PC-9 (cell line): ENCODE results near the gene LRRC37B. TPM values are rescaled to one million over a fixed set of nuclear protein-coding genes. Genes with fewer than 3 reads are reported as not detected.
"Not testable (repeated sequence)": the region's sequence is repeated elsewhere in the genome, so short reads cannot be mapped to it uniquely, and the experiment has no call there.

Experiments
- BruUV-seq: library from RNA; stranded (reverse); fragments of 400-500 nt; replicated peaks from 2 replicates; lab custom pipeline; 2021; lab: Mats Ljungman, UMichigan
- CTCF ChIA-PET: fragments of 300-600 bp; sonication (Branson Sonifier 250); formaldehyde crosslinking; loops from one replicate; lab custom pipeline; 2022; ENCODE audit warnings: antibody characterized with exemption; lab: Charles Lee
- POLR2A ChIA-PET: fragments of 300-600 bp; sonication (Branson Sonifier 250); formaldehyde crosslinking; loops from one replicate; lab custom pipeline; 2022; ENCODE audit warnings: antibody characterized with exemption; ENCODE audit not compliant: unreplicated experiment; lab: Charles Lee
- DNase-seq, 2 experiments: peaks; one replicate each; pipeline versions ENCODE4 v3.0.0 to v3.0.0-alpha.2; 2015 to 2022; ENCODE audit warnings: mixed read lengths in 1 of 2
- H2AFZ ChIP-seq: fragments of 200-600 bp; sonication (generic); 2 replicates; pipeline ENCODE4 v1.8.1; 2017; ENCODE audit warnings: antibody characterized with exemption
- H3F3A ChIP-seq: fragments of 200-600 bp; sonication (generic); 2 replicates; pipeline ENCODE4 v1.8.1; 2017; ENCODE audit warnings: antibody characterized with exemption, mild to moderate bottlenecking, low read depth; ENCODE audit not compliant: insufficient read depth
- H3K27ac ChIP-seq: fragments of 200-600 bp; sonication (generic); 2 replicates; pipeline ENCODE4 v1.6.1; 2016; ENCODE audit warnings: mixed run types
- H3K27me3 ChIP-seq: fragments of 200-600 bp; sonication (generic); 2 replicates; pipeline ENCODE4 v1.6.1; 2016; ENCODE audit warnings: low read depth, mixed run types; ENCODE audit not compliant: insufficient read depth
- H3K36me3 ChIP-seq: fragments of 200-600 bp; sonication (generic); 2 replicates; pipeline ENCODE4 v1.6.1; 2016; ENCODE audit warnings: low read depth, mixed run types
- H3K4me1 ChIP-seq: fragments of 200-600 bp; sonication (generic); replicated peaks from 2 replicates; pipeline ENCODE4 v1.6.1; 2016; ENCODE audit warnings: mixed run types; ENCODE audit not compliant: insufficient read depth
- H3K4me2 ChIP-seq: fragments of 200-600 bp; sonication (generic); 2 replicates; pipeline ENCODE4 v1.6.1; 2017; ENCODE audit warnings: mixed run types
- H3K4me3 ChIP-seq: fragments of 200-600 bp; sonication (generic); 2 replicates; pipeline ENCODE4 v1.6.1; 2016; ENCODE audit warnings: mixed run types
- H3K79me2 ChIP-seq: fragments of 200-600 bp; sonication (generic); 2 replicates; pipeline ENCODE4 v1.6.1; 2017; ENCODE audit warnings: low read depth, mixed run types
- H3K9me2 ChIP-seq: fragments of 200-600 bp; sonication (generic); 2 replicates; pipeline ENCODE4 v1.8.1; 2017; ENCODE audit warnings: mild to moderate bottlenecking; ENCODE audit not compliant: insufficient read depth
- H3K9me3 ChIP-seq: fragments of 200-600 bp; sonication (generic); 2 replicates; pipeline ENCODE4 v1.8.1; 2016; ENCODE audit warnings: low read depth; ENCODE audit not compliant: insufficient read depth
- H4K20me1 ChIP-seq: fragments of 200-600 bp; sonication (generic); 2 replicates; pipeline ENCODE4 v1.8.1; 2017; ENCODE audit not compliant: insufficient read depth
- EZH2 ChIP-seq: fragments of 200-600 bp; sonication (generic); IDR thresholded peaks from 2 replicates; pipeline ENCODE4 v1.8.0; 2017; ENCODE audit warnings: antibody characterized with exemption, low read depth
- intact Hi-C: fragments of 100-400 bp; cut with micrococcal nuclease; formaldehyde crosslinking; loops from one replicate; pipeline ENCODE4 v1.10.0; 2022; ENCODE audit not compliant: unreplicated experiment
- total RNA-seq: library from RNA; stranded (reverse); gene quantifications from 2 replicates; pipeline ENCODE4 v1.2.3, GENCODE V29; 2021
- TF ChIP-seq, protein P1 (sequence below): fragments of 200-600 bp; sonication (generic); conservative IDR thresholded peaks from 2 replicates; pipeline ENCODE4 v1.6.1; 2017; ENCODE audit warnings: mixed run types, antibody characterized with exemption, mild to moderate bottlenecking, moderate library complexity

The LRRC37B gene
- total RNA-seq, 1 experiment from 2014 or later, result 13.8 TPM

DNA sequence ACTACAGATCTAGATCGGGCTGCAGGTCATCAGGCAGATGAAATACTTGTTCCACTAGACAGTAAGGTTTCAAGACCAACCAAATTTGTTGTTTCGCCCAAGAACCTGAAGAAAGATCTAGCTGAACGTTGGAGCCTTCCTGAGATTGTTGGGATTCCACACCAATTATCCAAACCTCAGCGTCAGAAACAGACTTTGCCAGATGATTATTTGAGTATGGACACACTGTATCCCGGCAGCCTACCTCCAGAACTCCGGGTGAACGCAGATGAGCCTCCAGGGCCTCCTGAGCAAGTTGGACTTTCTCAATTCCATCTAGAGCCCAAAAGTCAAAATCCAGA, 14.4 kb downstream of the LRRC37B start:
- H3K79me2 ChIP-seq, result no peaks in the 10 kb centered on the region
- no peak overlapping the region for H2AFZ ChIP-seq
- no peaks in the 10 kb centered on the region for H3K36me3 ChIP-seq
- H3K9me3 ChIP-seq, result no peaks in the 10 kb centered on the region
- ChIA-PET CTCF (no interaction called here), POLR2A (no interaction called here)
- H3K4me2 ChIP-seq, result no peak overlapping the region
- intact Hi-C loops, result no loop called here
- no peak overlapping the region for H3K4me3 ChIP-seq
- no peaks in the 10 kb centered on the region for H3K9me2 ChIP-seq
- H3K27me3 ChIP-seq, result no peaks in the 10 kb centered on the region
- no peak overlapping the region for H3K27ac ChIP-seq
- no peaks in the 10 kb centered on the region for H3K4me1 ChIP-seq
- H3F3A ChIP-seq, result no peaks in the 10 kb centered on the region
- TF ChIP-seq, protein P1, sequence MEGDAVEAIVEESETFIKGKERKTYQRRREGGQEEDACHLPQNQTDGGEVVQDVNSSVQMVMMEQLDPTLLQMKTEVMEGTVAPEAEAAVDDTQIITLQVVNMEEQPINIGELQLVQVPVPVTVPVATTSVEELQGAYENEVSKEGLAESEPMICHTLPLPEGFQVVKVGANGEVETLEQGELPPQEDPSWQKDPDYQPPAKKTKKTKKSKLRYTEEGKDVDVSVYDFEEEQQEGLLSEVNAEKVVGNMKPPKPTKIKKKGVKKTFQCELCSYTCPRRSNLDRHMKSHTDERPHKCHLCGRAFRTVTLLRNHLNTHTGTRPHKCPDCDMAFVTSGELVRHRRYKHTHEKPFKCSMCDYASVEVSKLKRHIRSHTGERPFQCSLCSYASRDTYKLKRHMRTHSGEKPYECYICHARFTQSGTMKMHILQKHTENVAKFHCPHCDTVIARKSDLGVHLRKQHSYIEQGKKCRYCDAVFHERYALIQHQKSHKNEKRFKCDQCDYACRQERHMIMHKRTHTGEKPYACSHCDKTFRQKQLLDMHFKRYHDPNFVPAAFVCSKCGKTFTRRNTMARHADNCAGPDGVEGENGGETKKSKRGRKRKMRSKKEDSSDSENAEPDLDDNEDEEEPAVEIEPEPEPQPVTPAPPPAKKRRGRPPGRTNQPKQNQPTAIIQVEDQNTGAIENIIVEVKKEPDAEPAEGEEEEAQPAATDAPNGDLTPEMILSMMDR, result no peak
- no peak for TF ChIP-seq EZH2
- H4K20me1 ChIP-seq, result no peaks in the 10 kb centered on the region
- DNase-seq, result no peak
- no TSS peak for BruUV-seq

DNA sequence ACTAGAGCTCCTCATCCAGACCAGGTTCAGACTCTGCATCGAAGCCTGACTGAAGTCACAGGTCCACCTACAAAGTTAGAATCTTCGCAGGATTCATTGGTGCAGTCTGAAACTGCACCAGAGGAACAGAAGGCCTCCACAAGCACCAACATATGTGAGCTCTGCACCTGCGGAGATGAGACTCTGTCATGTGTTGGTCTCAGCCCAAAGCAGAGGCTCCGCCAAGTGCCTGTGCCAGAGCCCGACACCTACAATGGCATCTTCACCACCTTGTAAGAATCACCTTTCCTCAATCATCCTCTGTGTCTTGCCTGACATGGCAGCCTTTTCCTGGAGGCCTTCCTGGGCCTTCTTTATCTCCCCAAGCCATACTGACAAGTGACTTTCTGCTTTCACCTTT, 15.4 kb downstream of the LRRC37B start:
- H3K27me3 ChIP-seq, H3K4me2 ChIP-seq, H3K4me3 ChIP-seq, H3K36me3 ChIP-seq, POLR2A ChIA-PET, H3K79me2 ChIP-seq, H3K9me3 ChIP-seq, H2AFZ ChIP-seq, H3K27ac ChIP-seq, CTCF ChIA-PET, BruUV-seq, H4K20me1 ChIP-seq, intact Hi-C loops, H3K4me1 ChIP-seq, H3K9me2 ChIP-seq, DNase-seq, H3F3A ChIP-seq: not testable (repeated sequence)

DNA sequence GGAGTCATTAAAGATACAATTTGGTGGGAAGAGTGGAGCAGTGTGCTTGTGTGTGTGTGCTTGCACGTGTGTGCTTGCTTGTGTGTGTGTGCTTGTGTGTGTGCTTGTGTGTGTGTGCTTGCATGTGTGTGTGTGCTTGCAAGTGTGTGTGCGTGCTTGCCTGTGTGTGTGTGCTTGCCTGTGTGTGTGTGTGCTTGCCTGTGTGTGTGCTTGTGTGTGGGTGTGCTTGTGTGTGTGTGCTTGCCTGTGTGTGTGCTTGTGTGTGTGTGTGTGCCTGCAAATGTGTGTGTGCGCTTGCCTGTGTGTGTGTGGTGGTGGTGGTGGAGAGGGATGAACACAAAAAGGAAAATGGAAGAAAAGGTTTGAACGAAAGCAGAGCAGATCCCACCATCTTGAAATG, 20.1 kb downstream of the LRRC37B start:
- H3F3A ChIP-seq, H3K79me2 ChIP-seq, H3K9me2 ChIP-seq, intact Hi-C loops, H3K27ac ChIP-seq, H3K4me3 ChIP-seq, POLR2A ChIA-PET, H3K4me1 ChIP-seq, H3K9me3 ChIP-seq, H4K20me1 ChIP-seq, H3K4me2 ChIP-seq, H3K27me3 ChIP-seq, H3K36me3 ChIP-seq, DNase-seq, BruUV-seq, H2AFZ ChIP-seq, CTCF ChIA-PET: not testable (repeated sequence)

DNA sequence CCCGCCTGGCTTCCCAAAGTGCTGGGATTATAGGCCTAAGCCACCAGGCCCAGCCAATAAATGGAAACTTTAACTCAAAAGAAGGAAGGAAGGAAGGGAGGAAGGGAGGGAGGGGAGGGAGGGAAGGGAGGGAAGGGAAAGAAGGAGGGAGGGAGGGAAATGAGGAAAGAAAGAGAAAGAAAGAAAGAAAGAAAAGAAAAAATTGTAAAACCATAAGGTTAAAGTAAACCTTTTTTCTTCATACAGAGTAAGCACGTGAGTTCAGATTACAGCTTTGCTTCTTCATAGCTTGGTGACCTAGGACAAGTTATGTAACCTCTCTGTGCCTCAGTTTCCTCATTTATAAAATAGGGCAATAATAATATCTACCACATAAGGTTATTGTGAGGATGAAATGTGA, 26.0 kb downstream of the LRRC37B start:
- Histone ChIP-seq H3K27ac (no peak overlapping the region), H3K27me3 (no peaks in the 10 kb centered on the region), H3K4me3 (no peak overlapping the region), H3K4me1 (no peaks in the 10 kb centered on the region), H3K79me2 (no peaks in the 10 kb centered on the region), H4K20me1 (no peaks in the 10 kb centered on the region), H3K9me2 (no peaks in the 10 kb centered on the region), H3K36me3 (no peaks in the 10 kb centered on the region), H3F3A (no peaks in the 10 kb centered on the region), H2AFZ (no peak overlapping the region), H3K4me2 (no peak overlapping the region), H3K9me3 (no peaks in the 10 kb centered on the region)
- CTCF ChIA-PET, result no interaction called here
- DNase-seq, result no peak
- TF ChIP-seq, protein P1, result no peak
- no peak for TF ChIP-seq EZH2
- BruUV-seq, result no TSS peak
- intact Hi-C loops, result no loop called here
- POLR2A ChIA-PET, result no interaction called here

DNA sequence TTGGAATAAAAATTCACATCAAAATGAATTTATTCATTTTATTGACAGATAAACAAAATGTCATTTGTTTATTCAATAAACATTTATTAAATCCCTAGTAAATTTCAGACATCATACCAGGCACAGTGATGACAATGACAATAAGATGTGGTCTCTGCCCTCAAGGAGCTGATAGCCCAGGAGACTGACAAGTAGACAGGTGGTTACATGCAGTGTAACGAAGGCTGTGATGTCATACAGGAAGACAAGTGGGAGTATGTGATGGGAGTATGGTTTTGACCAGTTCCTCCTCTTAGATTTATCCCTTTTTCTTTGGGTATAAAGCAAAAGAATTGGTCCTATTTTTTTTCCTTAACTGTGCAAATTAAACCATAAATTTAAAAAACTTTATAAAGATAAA, 26.6 kb downstream of the LRRC37B start:
- H3K4me1 ChIP-seq, H4K20me1 ChIP-seq, H3K27ac ChIP-seq, H3K9me2 ChIP-seq, H3K9me3 ChIP-seq, H3K4me2 ChIP-seq, POLR2A ChIA-PET, H3K36me3 ChIP-seq, H3K27me3 ChIP-seq, H3K79me2 ChIP-seq, H3K4me3 ChIP-seq, H3F3A ChIP-seq, DNase-seq, CTCF ChIA-PET, BruUV-seq, intact Hi-C loops, H2AFZ ChIP-seq: not testable (repeated sequence)

DNA sequence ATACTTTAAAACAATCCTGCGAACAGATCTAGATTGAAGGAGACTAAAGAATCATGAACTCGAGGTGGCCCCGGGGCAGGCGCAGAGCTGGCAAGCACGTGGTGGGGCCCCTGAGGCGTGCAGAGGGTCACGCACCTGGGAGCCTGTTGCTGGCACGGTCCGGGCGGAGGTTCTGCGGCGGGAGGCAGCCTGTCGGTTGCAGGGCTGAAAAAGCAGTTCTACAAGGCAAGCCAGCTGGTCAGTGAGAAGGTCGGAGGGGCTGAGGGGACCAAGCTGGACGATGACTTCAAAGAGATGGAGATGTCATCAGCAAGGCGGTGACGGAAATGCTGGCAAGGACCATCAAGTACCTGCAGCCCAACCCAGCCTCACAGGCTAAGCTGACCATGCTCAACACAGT, 33.1 kb downstream of the LRRC37B start:
- intact Hi-C loops, CTCF ChIA-PET, H3K4me1 ChIP-seq, DNase-seq, H3K27me3 ChIP-seq, H3K4me2 ChIP-seq, H2AFZ ChIP-seq, H3K27ac ChIP-seq, H3F3A ChIP-seq, H4K20me1 ChIP-seq, H3K9me2 ChIP-seq, H3K4me3 ChIP-seq, H3K79me2 ChIP-seq, H3K36me3 ChIP-seq, POLR2A ChIA-PET, H3K9me3 ChIP-seq, BruUV-seq: not testable (repeated sequence)
